SHP77 treated with DMSO at 0.1 percent for 48 hours (cell line): ENCODE data around the gene PAX1.

Experiments used
- DNase-seq: peaks from one replicate; lab custom pipeline; 2025; lab: John Stamatoyannopoulos, UW

The PAX1 gene

GRCh38 chr20:21703717-21704407 is 1.6 kb upstream of the PAX1 start:
- no peak for DNase-seq

DNA sequence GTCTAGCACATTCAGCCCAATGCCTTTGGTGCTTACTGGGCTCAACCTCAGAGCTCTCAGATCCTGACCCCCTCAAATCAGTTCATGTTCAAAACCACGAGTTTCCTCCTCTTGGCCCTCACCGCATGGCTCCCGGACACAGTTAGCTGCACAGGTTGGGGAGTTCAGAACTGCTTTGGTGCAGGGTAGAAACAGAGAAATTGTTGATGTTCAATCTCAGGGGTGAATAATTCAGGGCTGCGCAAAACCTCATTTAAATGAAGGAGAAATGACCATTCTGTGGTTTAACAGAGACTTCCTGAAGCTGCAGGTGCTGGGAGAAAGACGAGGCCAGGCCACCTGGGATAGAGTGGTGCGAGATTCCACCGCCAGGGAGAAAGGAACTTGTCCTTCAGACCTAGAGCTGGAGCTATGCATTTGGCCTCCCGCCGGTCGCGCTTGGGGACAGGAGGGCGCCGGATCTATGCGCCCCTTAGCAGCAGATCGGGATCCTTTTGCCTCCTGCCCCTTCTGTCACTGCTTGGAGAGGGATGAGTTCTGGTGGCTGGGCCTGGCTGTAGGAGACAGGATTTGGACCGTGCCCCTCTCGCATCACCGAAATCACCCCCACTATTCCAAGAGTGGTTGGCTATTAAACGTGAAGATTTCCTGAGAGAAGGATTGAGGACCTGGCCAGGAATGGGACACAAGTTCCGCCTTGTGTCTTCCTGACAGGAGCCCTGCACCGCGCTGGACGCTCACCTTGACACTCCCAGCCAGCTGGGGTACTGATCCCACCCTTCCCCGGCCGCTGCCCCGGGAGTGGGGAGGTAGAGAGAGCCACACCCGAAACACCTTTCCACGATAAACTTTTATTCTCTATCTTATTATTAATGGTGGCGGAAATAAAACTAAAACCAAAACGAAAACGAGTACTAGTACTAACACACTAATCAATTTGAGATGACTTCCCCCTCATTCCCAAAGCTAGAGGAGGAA is 767 bp upstream of the PAX1 start:
- DNase-seq = no peak

DNA sequence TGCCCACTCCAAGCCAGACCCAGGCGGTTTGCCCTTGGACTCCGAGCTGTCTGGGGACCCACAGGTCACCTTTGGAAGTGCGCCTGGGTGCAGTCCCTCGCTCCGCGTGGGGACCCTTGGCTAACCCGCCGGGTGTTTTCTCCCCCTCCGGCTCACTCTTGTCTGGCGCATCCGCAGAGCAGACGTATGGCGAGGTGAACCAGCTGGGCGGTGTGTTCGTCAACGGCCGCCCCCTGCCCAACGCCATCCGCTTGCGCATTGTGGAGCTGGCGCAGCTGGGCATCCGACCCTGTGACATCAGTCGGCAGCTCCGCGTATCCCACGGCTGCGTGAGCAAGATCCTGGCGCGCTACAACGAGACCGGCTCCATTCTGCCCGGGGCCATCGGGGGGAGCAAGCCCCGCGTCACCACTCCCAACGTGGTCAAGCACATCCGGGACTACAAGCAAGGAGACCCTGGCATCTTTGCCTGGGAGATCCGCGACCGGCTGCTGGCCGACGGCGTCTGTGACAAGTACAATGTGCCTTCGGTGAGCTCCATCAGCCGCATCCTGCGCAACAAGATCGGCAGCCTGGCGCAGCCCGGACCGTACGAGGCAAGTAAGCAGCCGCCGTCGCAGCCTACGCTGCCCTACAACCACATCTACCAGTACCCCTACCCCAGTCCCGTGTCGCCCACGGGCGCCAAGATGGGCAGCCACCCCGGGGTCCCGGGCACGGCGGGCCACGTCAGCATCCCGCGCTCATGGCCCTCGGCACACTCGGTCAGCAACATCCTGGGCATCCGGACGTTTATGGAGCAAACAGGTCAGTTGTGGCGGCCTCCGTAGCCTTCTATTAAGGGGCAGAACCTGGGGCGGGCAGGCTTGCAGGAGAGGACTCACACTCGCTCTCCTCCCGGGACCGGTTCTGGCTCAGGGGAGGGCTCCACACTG is 1.1 kb downstream of the PAX1 start:
- no peak for DNase-seq

GRCh38 chr20:21707267-21707666 is 1.8 kb downstream of the PAX1 start:
- DNase-seq = no peak

- DNase-seq = no peak
These were observed 2.7 kb downstream of the PAX1 start for GRCh38 chr20:21707999-21708737.

DNA sequence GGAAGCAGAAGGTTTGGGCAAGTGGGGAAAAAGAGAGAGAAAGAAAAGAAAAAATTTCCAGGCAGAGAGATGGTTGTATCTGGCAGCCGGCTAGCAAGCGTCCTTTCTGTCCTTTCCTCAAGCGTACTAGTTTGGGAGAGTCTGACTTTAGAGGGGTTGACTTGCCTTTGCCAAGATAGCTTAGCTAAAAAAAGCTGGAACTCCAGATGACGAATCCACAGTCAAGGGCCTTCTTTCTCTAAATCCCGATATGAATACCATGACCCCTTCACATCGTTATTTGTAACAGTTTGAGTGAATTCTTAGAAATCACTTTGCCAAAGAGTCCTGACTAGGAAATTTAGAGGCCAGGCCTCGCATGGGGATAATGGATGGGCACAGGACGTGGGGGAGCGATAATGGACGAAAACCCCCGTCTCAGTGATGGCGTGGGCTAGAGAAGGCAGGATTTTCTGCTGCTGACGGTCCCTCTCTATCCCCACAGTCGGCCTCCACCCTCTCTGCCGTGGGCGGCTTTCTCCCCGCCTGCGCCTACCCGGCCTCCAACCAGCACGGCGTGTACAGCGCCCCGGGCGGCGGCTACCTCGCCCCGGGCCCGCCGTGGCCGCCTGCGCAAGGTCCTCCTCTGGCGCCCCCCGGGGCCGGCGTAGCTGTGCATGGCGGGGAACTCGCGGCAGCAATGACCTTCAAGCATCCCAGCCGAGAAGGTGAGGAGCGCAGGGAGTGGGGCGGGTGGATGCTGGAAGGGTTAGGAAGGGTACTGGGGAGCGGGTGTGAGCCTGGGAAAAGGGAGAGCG is 3.5 kb downstream of the PAX1 start:
- no peak for DNase-seq

DNA sequence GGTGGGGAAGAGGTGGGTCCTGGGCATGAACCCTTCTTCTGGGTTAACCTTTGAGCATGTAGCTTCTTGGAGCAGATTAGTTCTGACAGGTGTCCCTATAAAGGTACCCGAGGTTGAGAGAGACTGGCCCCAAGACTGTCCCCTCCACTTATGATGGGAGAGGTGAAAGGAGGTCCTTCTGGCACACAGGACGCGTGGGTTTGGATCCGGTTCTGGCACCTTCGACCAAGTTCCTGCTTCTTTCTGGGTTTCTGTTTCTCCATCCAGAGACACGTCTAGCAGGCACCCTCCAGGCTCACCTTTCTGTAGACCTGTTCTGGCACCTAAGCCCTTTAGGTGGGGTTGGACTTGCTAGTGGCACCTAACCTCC is 4.1 kb downstream of the PAX1 start:
- no peak for DNase-seq

DNA sequence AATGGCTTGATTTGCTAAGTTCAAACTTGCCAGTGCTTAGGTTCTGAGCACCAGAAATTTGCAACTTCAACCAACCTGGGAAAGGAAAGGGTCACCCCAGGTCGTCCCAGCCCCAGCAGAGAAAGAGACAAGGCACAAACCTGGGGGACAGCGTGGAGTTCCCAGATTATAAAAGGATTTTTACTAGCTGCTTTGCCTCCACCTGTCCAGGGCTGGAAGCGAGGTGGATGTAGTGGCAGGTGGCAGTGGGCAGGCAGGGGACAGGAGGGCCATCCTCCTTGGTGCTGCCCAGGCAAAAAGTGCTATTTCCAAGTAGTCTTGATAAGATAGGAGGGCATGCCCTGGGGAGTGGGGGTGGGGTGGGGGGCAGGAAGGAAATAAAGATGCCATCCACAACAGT is 4.9 kb downstream of the PAX1 start:
- no peak for DNase-seq

DNA sequence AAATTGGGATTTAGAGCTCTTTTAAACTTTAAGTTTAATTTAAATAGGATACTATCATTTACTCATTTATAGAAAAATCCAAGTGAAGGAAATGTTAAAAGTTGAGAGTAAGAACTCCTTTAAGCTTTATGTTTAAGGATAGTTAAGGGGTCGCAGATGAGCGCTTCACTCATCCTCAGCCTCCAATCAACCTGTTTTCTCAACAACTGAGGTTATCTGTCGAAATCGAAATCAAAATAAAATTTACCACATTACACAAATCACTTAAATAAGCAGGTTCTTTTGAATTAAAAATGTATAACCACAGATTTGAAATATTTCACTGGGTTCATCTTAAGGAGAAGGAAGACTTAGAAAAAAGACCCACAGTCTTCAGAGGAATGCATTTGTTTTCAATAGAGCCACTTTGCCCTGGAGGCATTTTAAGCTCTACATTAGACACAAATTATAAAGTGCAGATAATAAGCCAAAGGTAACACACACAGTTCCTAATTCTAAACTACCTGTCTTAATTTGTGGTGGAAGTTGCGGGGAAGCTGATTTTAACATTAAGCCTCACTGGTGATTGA is 5.5 kb downstream of the PAX1 start:
- DNase-seq = no peak

GRCh38 chr20:21712443-21713059 is 7.1 kb downstream of the PAX1 start:
- no peak for DNase-seq

- DNase-seq = no peak
These were observed 8.0 kb downstream of the PAX1 start for GRCh38 chr20:21713470-21713869.

DNA sequence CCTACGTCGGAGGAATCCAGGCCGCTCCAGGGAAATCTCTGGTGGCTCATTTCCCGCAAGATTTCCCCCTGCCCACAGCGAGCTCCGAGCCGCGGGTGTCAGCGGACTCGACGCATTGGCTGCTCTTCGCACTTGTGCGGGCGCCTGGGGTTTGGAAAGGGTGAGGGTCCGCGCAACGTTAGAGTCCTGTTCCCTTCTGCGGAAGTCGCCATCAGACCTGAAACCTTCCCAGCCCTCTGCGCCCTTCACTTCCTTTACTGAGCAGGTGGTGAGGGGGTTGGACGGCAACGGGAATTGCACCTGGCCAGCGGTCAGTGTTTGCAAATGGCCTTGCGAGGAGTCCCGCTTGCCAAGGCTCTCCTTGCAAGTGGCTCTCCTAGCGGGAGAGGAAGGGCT is 8.4 kb downstream of the PAX1 start:
- DNase-seq = no peak

DNA sequence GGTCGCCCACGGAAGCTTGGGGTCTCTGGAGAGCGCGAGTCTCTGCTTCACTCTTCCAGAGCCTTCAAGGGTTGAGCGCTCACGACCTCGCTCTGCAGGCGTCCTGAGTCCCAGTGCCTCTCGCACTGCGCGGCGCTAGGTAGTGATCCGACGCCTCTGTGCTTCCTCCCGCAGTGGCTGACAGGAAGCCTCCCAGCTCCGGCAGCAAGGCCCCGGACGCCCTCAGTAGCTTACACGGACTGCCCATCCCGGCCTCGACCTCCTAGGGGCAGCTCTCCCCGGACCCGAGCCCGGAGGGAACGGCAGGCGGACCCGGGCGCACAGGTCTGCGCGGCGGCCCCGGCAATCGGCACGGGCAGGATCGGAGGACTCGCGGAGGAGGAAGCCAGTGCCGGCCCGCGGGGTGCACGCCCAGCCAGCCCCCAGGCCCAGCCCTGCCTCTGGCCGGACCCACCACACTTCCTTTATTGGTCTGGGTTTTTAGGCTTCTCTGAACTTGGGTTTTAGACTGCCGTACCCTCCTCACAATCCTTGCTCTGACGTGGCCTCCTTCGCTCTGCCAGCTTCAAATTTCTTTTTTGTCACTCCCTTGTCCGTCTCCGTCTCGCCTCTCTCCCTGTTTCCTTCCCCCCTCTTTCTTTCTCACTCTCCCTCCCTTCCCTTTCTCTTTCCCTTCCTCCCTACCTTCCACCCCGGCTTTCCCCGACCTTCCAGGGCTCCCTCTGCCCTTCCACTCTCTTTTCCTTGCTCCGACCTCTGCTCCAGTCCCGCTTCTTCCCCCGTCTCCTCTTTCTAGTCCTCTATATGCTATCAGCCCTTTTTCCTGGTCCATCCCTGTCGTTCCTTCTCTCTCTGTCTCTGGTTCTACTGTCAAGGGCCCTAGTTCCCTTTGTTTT is 9.1 kb downstream of the PAX1 start:
- no peak for DNase-seq

- no peak for DNase-seq
These were observed 9.9 kb downstream of the PAX1 start for GRCh38 chr20:21715193-21715881.

DNA sequence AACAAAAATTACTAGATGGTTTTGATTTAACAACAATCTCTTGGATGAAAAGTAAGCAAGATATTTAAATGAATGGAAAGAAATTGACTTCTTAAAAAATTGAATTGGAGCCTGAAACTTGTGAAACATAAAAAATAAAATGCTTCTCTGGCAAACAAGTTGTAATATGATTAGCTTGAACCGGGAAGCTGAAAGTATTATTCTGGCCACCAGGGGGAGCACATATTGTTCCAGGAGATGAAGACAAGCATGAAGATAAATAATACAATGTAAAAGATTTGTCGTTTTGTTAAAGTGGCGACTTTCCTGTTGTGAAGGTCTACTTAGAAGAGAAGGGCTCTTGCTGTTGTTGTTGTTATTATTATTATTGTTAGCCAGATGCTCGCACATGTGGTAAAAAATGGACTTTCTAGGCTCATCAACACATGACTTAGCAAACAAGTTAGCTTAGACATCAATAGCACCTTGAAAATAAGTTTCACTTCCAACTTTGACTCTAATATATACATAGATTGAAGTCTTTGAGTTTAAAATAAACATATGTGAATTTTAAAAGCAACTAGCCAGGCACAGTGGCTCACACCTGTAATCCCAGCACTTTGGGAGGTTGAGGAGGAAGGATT is 14.2 kb downstream of the PAX1 start:
- peak; percentile 58 for DNase-seq

GRCh38 chr20:21725892-21726291 is 20.4 kb downstream of the PAX1 start:
- DNase-seq = no peak

DNA sequence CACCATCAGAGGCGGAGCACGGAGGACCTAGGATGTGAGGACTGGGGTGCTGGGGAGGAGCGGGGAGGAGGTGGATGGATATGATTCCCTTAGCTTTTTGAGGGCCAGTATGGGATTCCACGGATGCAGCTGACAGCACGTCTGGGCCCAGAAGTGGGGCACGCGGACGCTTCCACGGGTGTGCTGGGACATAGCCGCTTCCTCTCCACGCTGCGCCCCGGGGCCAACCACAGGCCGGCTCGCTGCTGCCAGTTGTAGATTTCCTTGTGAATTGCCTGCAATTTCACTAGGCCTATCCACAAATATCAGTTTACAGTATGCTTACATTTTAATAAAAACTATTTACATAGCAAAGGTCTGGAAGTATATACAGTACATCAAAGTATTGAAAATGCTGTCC is 23.9 kb downstream of the PAX1 start:
- no peak for DNase-seq

GRCh38 chr20:21739161-21739560 is 33.7 kb downstream of the PAX1 start:
- peak; percentile 43 for DNase-seq
